Liver (tissue), 9 donors: ENCODE measurements around the gene SH3TC2. TPM values are rescaled to one million over a fixed set of nuclear protein-coding genes. Genes with fewer than 3 reads are reported as not detected.

Experiments
- DNase-seq: peaks from one replicate; pipeline ENCODE4 v3.0.0-alpha.2; 2017; ENCODE audit warnings: low spot score
- H3K27ac ChIP-seq, 2 donors: one replicate each; pipeline ENCODE4 v1.7.0; 2013; ENCODE audit warnings: inconsistent platforms in 2 of 2, low read length in 2 of 2, control low read depth in 1 of 2, low read depth in 1 of 2, mild to moderate bottlenecking in 1 of 2
- H3K27me3 ChIP-seq, 4 donors: one replicate each; pipeline versions ENCODE4 v1.6.1 to v1.7.0; 2013; ENCODE audit warnings: low read length in 3 of 4, inconsistent platforms in 1 of 4, mild to moderate bottlenecking in 1 of 4, moderate library complexity in 1 of 4; ENCODE audit not compliant: control insufficient read depth in 4 of 4, insufficient read depth in 4 of 4
- H3K36me3 ChIP-seq, 4 donors: one replicate each; pipeline versions ENCODE4 v1.6.1 to v1.7.0; 2013; ENCODE audit warnings: low read length in 3 of 4, mild to moderate bottlenecking in 3 of 4, low read depth in 1 of 4, moderate library complexity in 1 of 4; ENCODE audit not compliant: control insufficient read depth in 4 of 4, insufficient read depth in 3 of 4
- H3K4me1 ChIP-seq, 4 donors: one replicate each; pipeline versions ENCODE4 v1.6.1 to v1.7.0; 2013; ENCODE audit warnings: low read length in 3 of 4, mild to moderate bottlenecking in 3 of 4, moderate library complexity in 1 of 4; ENCODE audit not compliant: control insufficient read depth in 4 of 4, insufficient read depth in 4 of 4
- H3K4me3 ChIP-seq, 3 donors: one replicate each; pipeline versions ENCODE4 v1.6.1 to v1.7.0; 2013; ENCODE audit warnings: low read length in 3 of 3, control low read depth in 1 of 3, low read depth in 1 of 3, mild to moderate bottlenecking in 1 of 3
- H3K9ac ChIP-seq, 2 donors: one replicate each; pipeline ENCODE4 v1.7.0; 2013; ENCODE audit warnings: low read length in 2 of 2, mild to moderate bottlenecking in 2 of 2, moderate library complexity in 2 of 2, control low read depth in 1 of 2, low read depth in 1 of 2
- H3K9me3 ChIP-seq, 4 donors: one replicate each; pipeline versions ENCODE4 v1.6.1 to v1.7.0; 2013; ENCODE audit warnings: low read length in 3 of 4; ENCODE audit not compliant: control insufficient read depth in 4 of 4
- ATF3 ChIP-seq: IDR thresholded peaks from 2 replicates; pipeline ENCODE4 v1.6.1; 2016; ENCODE audit warnings: antibody characterized with exemption
- CTCF ChIP-seq: fragments of 150-350 bp; IDR thresholded peaks from 2 replicates; pipeline ENCODE4 v1.5.1; 2017; ENCODE audit warnings: improper control_type of control experiment, low read depth, low read length; ENCODE audit not compliant: missing input control
- EGR1 ChIP-seq, 2 donors: IDR thresholded peaks; 2 replicates each; pipeline ENCODE4 v1.6.1; 2016 to 2018; ENCODE audit warnings: antibody characterized with exemption in 2 of 2, low read depth in 2 of 2
- FOXA1 ChIP-seq: IDR thresholded peaks from 2 replicates; pipeline ENCODE4 v1.6.1; 2016; ENCODE audit warnings: antibody characterized with exemption
- FOXA2 ChIP-seq: IDR thresholded peaks from 2 replicates; pipeline ENCODE4 v1.6.1; 2016; ENCODE audit warnings: antibody characterized with exemption
- GABPA ChIP-seq, 2 donors: IDR thresholded peaks in 1 of 2; conservative IDR thresholded peaks in 1 of 2; 2 replicates each; pipeline ENCODE4 v1.6.1; 2016; ENCODE audit warnings: antibody characterized with exemption in 2 of 2, mild to moderate bottlenecking in 1 of 2, moderate library complexity in 1 of 2
- HNF4A ChIP-seq, 2 donors: conservative IDR thresholded peaks; 2 replicates each; pipeline ENCODE4 v1.6.1; 2016; ENCODE audit warnings: antibody characterized with exemption in 2 of 2, mild to moderate bottlenecking in 2 of 2
- HNF4G ChIP-seq: IDR thresholded peaks from 2 replicates; pipeline ENCODE4 v1.6.1; 2016; ENCODE audit warnings: antibody characterized with exemption
- JUND ChIP-seq, 2 donors: IDR thresholded peaks; 2 replicates each; pipeline ENCODE4 v1.6.1; 2016; ENCODE audit warnings: antibody characterized with exemption in 2 of 2
- MAX ChIP-seq: IDR thresholded peaks from 2 replicates; pipeline ENCODE4 v1.6.1; 2016; ENCODE audit warnings: antibody characterized with exemption
- NR2F2 ChIP-seq: IDR thresholded peaks from 2 replicates; pipeline ENCODE4 v1.6.1; 2016; ENCODE audit warnings: antibody characterized with exemption
- RAD21 ChIP-seq, 2 donors: IDR thresholded peaks; 2 replicates each; pipeline ENCODE4 v1.6.1; 2016; ENCODE audit warnings: antibody characterized with exemption in 2 of 2, mild to moderate bottlenecking in 2 of 2
- REST ChIP-seq: IDR thresholded peaks from 2 replicates; pipeline ENCODE4 v1.6.1; 2016; ENCODE audit warnings: antibody characterized with exemption, mild to moderate bottlenecking
- RXRA ChIP-seq, 2 donors: IDR thresholded peaks; 2 replicates each; pipeline ENCODE4 v1.6.1; 2017 to 2018; ENCODE audit warnings: antibody characterized with exemption in 2 of 2, mild to moderate bottlenecking in 1 of 2
- SP1 ChIP-seq: IDR thresholded peaks from 2 replicates; pipeline ENCODE4 v1.6.1; 2018; ENCODE audit warnings: antibody characterized with exemption, mild to moderate bottlenecking
- TAF1 ChIP-seq: conservative IDR thresholded peaks from 2 replicates; pipeline ENCODE4 v1.6.1; 2016; ENCODE audit warnings: antibody characterized with exemption, mild to moderate bottlenecking
- YY1 ChIP-seq: IDR thresholded peaks from 2 replicates; pipeline ENCODE4 v1.6.1; 2016; ENCODE audit warnings: antibody characterized with exemption, mild to moderate bottlenecking
- ZBTB33 ChIP-seq: IDR thresholded peaks from 2 replicates; pipeline ENCODE4 v1.6.1; 2016; ENCODE audit warnings: antibody characterized with exemption
- WGBS: extraction: QIAGEN DNeasy Blood & Tissue Kit; methylation state at CpG from one replicate; pipeline ENCODE4 v1.1.7; 2013; 5-methylcytosine and 5-hydroxymethylcytosine counted together
- polyA plus RNA-seq, 2 donors: library from polyadenylated mRNA; stranded (reverse) in 1 of 2; unstranded in 1 of 2; fragments of 200-250 nt in 1 of 2; fragments of >200 nt in 1 of 2; fragmentation: Nextera tagmentation in 1 of 2; extraction: Ambion mirVana in 1 of 2; gene quantifications; one replicate each; pipeline versions ENCODE4 v1.2.1 to v1.2.3, GENCODE V29; 2013 to 2015
- total RNA-seq, 2 donors: library from RNA; depleted of rRNA; stranded (reverse); fragments of >200 nt; gene quantifications; one replicate each; pipeline ENCODE4 v1.2.3, GENCODE V29; 2014
- donor health status: healthy.
- donor health status: healthy.
- donor health status: healthy.
- donor health status: healthy.
- donor health status: healthy.

The SH3TC2 gene
- total and polyA plus RNA-seq, 4 donors, result 0.31 to 6.2 (median 0.57) TPM

- H3K9ac ChIP-seq, result no peak overlapping the region
- no peaks in the 10 kb centered on the region for H3K9me3 ChIP-seq
- 89% methylated on average over 6 of the region's 6 CpGs for WGBS
- DNase-seq, result no peak
- no peak overlapping the region for H3K4me3 ChIP-seq
- H3K27ac ChIP-seq, result no peak overlapping the region
- peaks cover 0 to 2% (median 0%) of the 10 kb centered on the region in 4 donors for H3K4me1 ChIP-seq
- no peaks in the 10 kb centered on the region for H3K27me3 ChIP-seq
- H3K36me3 ChIP-seq, result no peaks in the 10 kb centered on the region
- no peak for TF ChIP-seq JUND (IDR thresholded peaks at IDR 0.05)
- no peak for TF ChIP-seq REST
- TF ChIP-seq HNF4A (conservative IDR thresholded peaks at IDR 0.05), result no peak
- TF ChIP-seq TAF1, result no peak
- no peak for TF ChIP-seq GABPA (IDR thresholded peaks at IDR 0.05 in 1 of 2, conservative IDR thresholded peaks at IDR 0.05 in 1 of 2)
These were observed 88.1 kb downstream of the SH3TC2 start for GRCh38 chr5:148974642-148975327.

- 83% methylated on average over 2 of the region's 2 CpGs for WGBS
- Histone ChIP-seq H3K27me3 (no peaks in the 10 kb centered on the region), H3K9me3 (no peaks in the 10 kb centered on the region), H3K27ac (no peak overlapping the region), H3K4me1 (peaks cover 0 to 2% (median 0%) of the 10 kb centered on the region in 4 donors), H3K4me3 (no peak overlapping the region), H3K36me3 (no peaks in the 10 kb centered on the region), H3K9ac (no peak overlapping the region)
- TF ChIP-seq FOXA2, result no peak
- no peak for TF ChIP-seq HNF4A (conservative IDR thresholded peaks at IDR 0.05)
- TF ChIP-seq MAX, result no peak
- no peak for TF ChIP-seq RAD21 (IDR thresholded peaks at IDR 0.05)
- TF ChIP-seq EGR1 (IDR thresholded peaks at IDR 0.05; ENCODE audit: low read depth in 2 of 2), result no peak
- no peak for TF ChIP-seq ZBTB33
- TF ChIP-seq SP1, result no peak
- no peak for TF ChIP-seq JUND (IDR thresholded peaks at IDR 0.05)
- no peak for TF ChIP-seq HNF4G
- no peak for TF ChIP-seq ATF3
- TF ChIP-seq NR2F2, result no peak
- no peak for TF ChIP-seq CTCF
- TF ChIP-seq TAF1, result no peak
- TF ChIP-seq REST, result no peak
- TF ChIP-seq FOXA1, result no peak
- no peak for TF ChIP-seq GABPA (IDR thresholded peaks at IDR 0.05 in 1 of 2, conservative IDR thresholded peaks at IDR 0.05 in 1 of 2)
- TF ChIP-seq RXRA (IDR thresholded peaks at IDR 0.05), result no peak
- no peak for TF ChIP-seq YY1
- no peak for DNase-seq
These were observed 89.4 kb downstream of the SH3TC2 start for GRCh38 chr5:148973455-148973854.
